Astrocyte of the spinal cord (primary cell): ENCODE data around the gene CAV2.

Experiments used
- DNase-seq: peaks from one replicate; pipeline ENCODE4 v3.0.0; 2011; ENCODE audit warnings: low read depth, low spot score
- H3K4me3 ChIP-seq: 2 replicates; pipeline ENCODE4 v1.5.1; 2011; ENCODE audit warnings: low read depth, mild to moderate bottlenecking, low read length, moderate library complexity
- CTCF ChIP-seq: IDR thresholded peaks from 2 replicates; pipeline ENCODE4 v1.5.1; 2012; ENCODE audit warnings: low read depth, mild to moderate bottlenecking, low read length, inconsistent platforms
- in situ Hi-C: cut with HindIII; loops from 2 replicates; pipeline ENCODE4 v1.10.0; 2017; ENCODE audit warnings: low sequenced_read_pairs

CAV2 gene

GRCh38 chr7:116549370-116549769 is 49.8 kb downstream of the CAV2 start:
- in situ Hi-C loops: no loop called here
- no peak overlapping the region for H3K4me3 ChIP-seq
- TF ChIP-seq CTCF: no peak
- no peak for DNase-seq

DNA sequence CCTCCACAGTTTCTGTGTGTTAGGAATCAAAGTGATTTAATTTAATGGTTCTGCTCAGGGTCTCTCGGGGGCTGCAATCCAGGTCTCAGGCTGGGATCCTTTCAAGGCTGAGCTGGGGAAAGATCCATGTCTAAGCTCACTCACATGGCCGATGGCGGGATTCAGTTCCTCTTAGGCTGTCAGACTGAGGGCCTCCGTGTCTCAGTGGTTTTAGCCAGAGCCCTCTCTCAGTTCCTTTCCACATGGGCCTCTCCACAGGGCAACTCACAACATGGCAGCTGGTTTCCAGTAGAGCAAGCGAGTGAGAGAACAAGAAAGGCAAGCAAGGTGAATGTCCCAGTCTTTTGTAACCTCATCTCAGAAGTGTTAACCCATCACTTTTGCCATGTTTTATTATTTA is 52.2 kb downstream of the CAV2 start:
- no peak for TF ChIP-seq CTCF
- DNase-seq: no peak
- no peak overlapping the region for H3K4me3 ChIP-seq
- in situ Hi-C loops: no loop called here

- TF ChIP-seq CTCF: no peak
- in situ Hi-C loops: no loop called here
- DNase-seq: peak; percentile 36
- no peak overlapping the region for H3K4me3 ChIP-seq
Observed at GRCh38 chr7:116552602-116553001, 53.1 kb downstream of the CAV2 start.

- in situ Hi-C loops: no loop called here
- H3K4me3 ChIP-seq: no peak overlapping the region
- DNase-seq: no peak
- no peak for TF ChIP-seq CTCF
Observed at GRCh38 chr7:116553168-116553964, 53.8 kb downstream of the CAV2 start.

- DNase-seq: no peak
- in situ Hi-C loops: no loop called here
- H3K4me3 ChIP-seq: no peak overlapping the region
- TF ChIP-seq CTCF: no peak
Observed at GRCh38 chr7:116554436-116554835, 54.9 kb downstream of the CAV2 start.

DNA sequence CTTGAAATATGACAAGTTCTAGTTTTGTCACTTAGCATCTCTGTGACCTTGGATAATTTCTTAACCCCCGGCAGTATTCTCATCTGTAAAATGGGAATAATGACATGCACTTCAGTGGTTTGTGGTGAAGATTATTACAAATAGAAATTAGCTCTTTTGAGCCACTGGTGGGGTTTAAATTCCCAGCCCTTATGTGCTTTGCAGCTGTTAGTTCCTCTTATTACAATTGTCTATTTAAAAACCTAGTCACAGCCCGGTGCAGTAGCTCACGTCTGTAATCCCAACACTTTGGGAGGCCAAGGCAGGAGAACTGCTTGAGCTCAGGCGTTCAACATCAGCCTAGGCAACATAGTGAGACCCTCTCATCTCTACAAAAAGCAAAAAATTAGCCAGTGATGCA is 55.4 kb downstream of the CAV2 start:
- DNase-seq: no peak
- H3K4me3 ChIP-seq: no peak overlapping the region
- TF ChIP-seq CTCF: no peak
- in situ Hi-C loops: no loop called here
